ENCODE data around the gene MEIS3. TPM values are rescaled to one million over a fixed set of nuclear protein-coding genes. Genes with fewer than 3 reads are reported as not detected.
A peak's percentile ranks its signal among the peaks of the same experiment; 100 is the strongest.

Gene MEIS3
- not detected for total RNA-seq

GRCh38 chr19:47419030-47419783, at the start of gene MEIS3:
MEIS3 (minus strand) TSS chr19:47419527; CDS start chr19:47419081, 446 bp downstream.
- Mint-ChIP-seq H3K27me3 (ENCODE audit: low read depth) (peaks cover 75% of the 10 kb centered on the region), H3K27ac (no peak within 1 kb of the TSS), H3K36me3 (ENCODE audit: low read depth) (no peaks in the 10 kb centered on the region), H3K9me3 (no peaks in the 10 kb centered on the region), H3K4me1 (ENCODE audit: low read depth) (peaks cover 43% of the 10 kb centered on the region), H3K4me3 (no peak within 1 kb of the TSS)
- CTCF ChIA-PET: interaction anchor here (0.6 to 1.0 kb wide), 2 partner anchors 9 to 92 kb away, joined by 3 to 6 read pairs; no protein-coding TSS in a partner anchor
- no peak for DNase-seq
- intact Hi-C loops (cut with micrococcal nuclease): no loop called here

- H3K36me3 Mint-ChIP-seq (ENCODE audit: low read depth): no peaks in the 10 kb centered on the region
Observed at GRCh38 chr19:47467914-47468313, 48.6 kb upstream of the MEIS3 start.

GRCh38 chr19:47465957-47466356, 46.6 kb upstream of the MEIS3 start:
- Mint-ChIP-seq H3K36me3 (ENCODE audit: low read depth) (no peaks in the 10 kb centered on the region), H3K4me1 (ENCODE audit: low read depth) (peaks cover 3% of the 10 kb centered on the region), H3K27me3 (ENCODE audit: low read depth) (peaks cover 30% of the 10 kb centered on the region), H3K27ac (no peak overlapping the region), H3K9me3 (no peaks in the 10 kb centered on the region), H3K4me3 (no peak overlapping the region)
- no peak for DNase-seq
- CTCF ChIA-PET: no interaction called here
- intact Hi-C loops (cut with micrococcal nuclease): no loop called here

More at GRCh38 chr19:47467914-47468313, 48.6 kb upstream of the MEIS3 start:
- H3K27ac Mint-ChIP-seq: no peak overlapping the region
- no peak for DNase-seq
- intact Hi-C loops (cut with micrococcal nuclease): no loop called here
- H3K27me3 Mint-ChIP-seq (ENCODE audit: low read depth): peaks cover 38% of the 10 kb centered on the region
- H3K4me1 Mint-ChIP-seq (ENCODE audit: low read depth): peaks cover 9% of the 10 kb centered on the region
- CTCF ChIA-PET: interaction anchor here (0.6 kb wide), 1 partner anchor 243 kb away, joined by 3 read pairs; no protein-coding TSS in a partner anchor
- no peaks in the 10 kb centered on the region for H3K9me3 Mint-ChIP-seq
- no peak overlapping the region for H3K4me3 Mint-ChIP-seq

GRCh38 chr19:47464675-47465419, 45.5 kb upstream of the MEIS3 start:
- no peaks in the 10 kb centered on the region for H3K4me1 Mint-ChIP-seq (ENCODE audit: low read depth)
- H3K36me3 Mint-ChIP-seq (ENCODE audit: low read depth): no peaks in the 10 kb centered on the region
- no peak for DNase-seq
- peaks cover 26% of the 10 kb centered on the region for H3K27me3 Mint-ChIP-seq (ENCODE audit: low read depth)
- no peaks in the 10 kb centered on the region for H3K9me3 Mint-ChIP-seq
- no peak overlapping the region for H3K4me3 Mint-ChIP-seq
- H3K27ac Mint-ChIP-seq: no peak overlapping the region
- CTCF ChIA-PET: no interaction called here
- intact Hi-C loops (cut with micrococcal nuclease): no loop called here

GRCh38 chr19:47461876-47462275, 42.5 kb upstream of the MEIS3 start:
- CTCF ChIA-PET: no interaction called here
- intact Hi-C loops (cut with micrococcal nuclease): no loop called here
- H3K27me3 Mint-ChIP-seq (ENCODE audit: low read depth): peaks cover 11% of the 10 kb centered on the region
- DNase-seq: no peak
- H3K36me3 Mint-ChIP-seq (ENCODE audit: low read depth): no peaks in the 10 kb centered on the region
- H3K9me3 Mint-ChIP-seq: no peaks in the 10 kb centered on the region
- peaks cover 2% of the 10 kb centered on the region for H3K4me1 Mint-ChIP-seq (ENCODE audit: low read depth)
- H3K4me3 Mint-ChIP-seq: no peak overlapping the region
- no peak overlapping the region for H3K27ac Mint-ChIP-seq

GRCh38 chr19:47459477-47459876, 40.1 kb upstream of the MEIS3 start:
- Mint-ChIP-seq H3K27me3 (ENCODE audit: low read depth) (peaks cover 24% of the 10 kb centered on the region), H3K9me3 (peaks cover 7% of the 10 kb centered on the region), H3K36me3 (ENCODE audit: low read depth) (no peaks in the 10 kb centered on the region), H3K4me1 (ENCODE audit: low read depth) (peaks cover 2% of the 10 kb centered on the region), H3K27ac (no peak overlapping the region), H3K4me3 (no peak overlapping the region)
- CTCF ChIA-PET: no interaction called here
- intact Hi-C loops (cut with micrococcal nuclease): no loop called here
- no peak for DNase-seq

GRCh38 chr19:47458672-47459071, 39.3 kb upstream of the MEIS3 start:
- H3K9me3 Mint-ChIP-seq: peaks cover 7% of the 10 kb centered on the region
- H3K4me1 Mint-ChIP-seq (ENCODE audit: low read depth): peaks cover 2% of the 10 kb centered on the region
- no peaks in the 10 kb centered on the region for H3K36me3 Mint-ChIP-seq (ENCODE audit: low read depth)
- intact Hi-C loops (cut with micrococcal nuclease): no loop called here
- H3K4me3 Mint-ChIP-seq: no peak overlapping the region
- CTCF ChIA-PET: interaction anchor here (0.6 kb wide), 1 partner anchor 1489 kb away, joined by 3 read pairs; no protein-coding TSS in a partner anchor
- no peak for DNase-seq
- no peak overlapping the region for H3K27ac Mint-ChIP-seq
- peaks cover 30% of the 10 kb centered on the region for H3K27me3 Mint-ChIP-seq (ENCODE audit: low read depth)

GRCh38 chr19:47456721-47457474, 37.6 kb upstream of the MEIS3 start:
- peaks cover 2% of the 10 kb centered on the region for H3K4me1 Mint-ChIP-seq (ENCODE audit: low read depth)
- H3K4me3 Mint-ChIP-seq: no peak overlapping the region
- no peaks in the 10 kb centered on the region for H3K36me3 Mint-ChIP-seq (ENCODE audit: low read depth)
- peaks cover 27% of the 10 kb centered on the region for H3K27me3 Mint-ChIP-seq (ENCODE audit: low read depth)
- CTCF ChIA-PET: no interaction called here
- no peak for DNase-seq
- H3K27ac Mint-ChIP-seq: no peak overlapping the region
- intact Hi-C loops (cut with micrococcal nuclease): no loop called here
- H3K9me3 Mint-ChIP-seq: peaks cover 7% of the 10 kb centered on the region

- no peak for DNase-seq
- Mint-ChIP-seq H3K27me3 (ENCODE audit: low read depth) (peaks cover 40% of the 10 kb centered on the region), H3K4me3 (no peak overlapping the region), H3K4me1 (ENCODE audit: low read depth) (peaks cover 19% of the 10 kb centered on the region), H3K27ac (no peak overlapping the region), H3K9me3 (peaks cover under 1% of the 10 kb centered on the region), H3K36me3 (ENCODE audit: low read depth) (no peaks in the 10 kb centered on the region)
- intact Hi-C loops (cut with micrococcal nuclease): no loop called here
- CTCF ChIA-PET: interaction anchor here (0.7 to 1.1 kb wide), 2 partner anchors 11 to 14 kb away, joined by 3 read pairs; no protein-coding TSS in a partner anchor
Observed at GRCh38 chr19:47450478-47450877, 31.2 kb upstream of the MEIS3 start.

- Mint-ChIP-seq H3K27me3 (ENCODE audit: low read depth) (peaks cover 45% of the 10 kb centered on the region), H3K9me3 (no peaks in the 10 kb centered on the region), H3K4me3 (no peak overlapping the region), H3K27ac (no peak overlapping the region), H3K36me3 (ENCODE audit: low read depth) (no peaks in the 10 kb centered on the region), H3K4me1 (ENCODE audit: low read depth) (peaks cover 36% of the 10 kb centered on the region)
- no peak for DNase-seq
- CTCF ChIA-PET: no interaction called here
- intact Hi-C loops (cut with micrococcal nuclease): no loop called here
Observed at GRCh38 chr19:47448360-47448727, 29.0 kb upstream of the MEIS3 start.

- DNase-seq: peak; percentile 76
- Mint-ChIP-seq H3K9me3 (no peaks in the 10 kb centered on the region), H3K36me3 (ENCODE audit: low read depth) (no peaks in the 10 kb centered on the region), H3K27ac (no peak overlapping the region), H3K27me3 (ENCODE audit: low read depth) (peaks cover 51% of the 10 kb centered on the region), H3K4me3 (peak overlapping the region; percentile 56), H3K4me1 (ENCODE audit: low read depth) (peaks cover 38% of the 10 kb centered on the region)
- CTCF ChIA-PET: interaction anchor here (1.4 to 1.6 kb wide), 2 partner anchors 11 to 259 kb away, joined by 4 read pairs; no protein-coding TSS in a partner anchor
- intact Hi-C loops (cut with micrococcal nuclease): loop anchor here (2.0 kb wide), 1 partner anchor 37 kb away; the partner anchor contains the start of gene KPTN
Observed at GRCh38 chr19:47447470-47448359, 28.4 kb upstream of the MEIS3 start.
